Tibial artery (tissue), 4 donors: Measurements from ENCODE around the gene ZSCAN10.

Source experiments
- DNase-seq, 2 donors: peaks; one replicate each; pipeline ENCODE4 v3.0.0-alpha.2; 2019
- H3K27ac ChIP-seq, 2 donors: fragments of 200-600 bp; sonication (generic) in 1 of 2; 1 replicate in 1 of 2; 2 replicates in 1 of 2; pipeline ENCODE4 v1.5.1; 2018 to 2019; ENCODE audit warnings: mild to moderate bottlenecking in 1 of 2
- H3K27me3 ChIP-seq, 2 donors: fragments of 200-600 bp; sonication (generic) in 1 of 2; one replicate each; pipeline versions ENCODE4 v1.5.1 to v1.6.0; 2016 to 2019
- H3K36me3 ChIP-seq, 3 donors: fragments of 200-600 bp; sonication (generic) in 2 of 3; one replicate each; pipeline ENCODE4 v1.5.1; 2016 to 2019; ENCODE audit warnings: mild to moderate bottlenecking in 2 of 3
- H3K4me1 ChIP-seq, 4 donors: fragments of 200-600 bp; sonication (generic) in 2 of 4; 1 replicate in 3 of 4; 2 replicates in 1 of 4; pipeline ENCODE4 v1.5.1; 2016 to 2019
- H3K4me3 ChIP-seq, 2 donors: fragments of 200-600 bp; sonication (generic) in 1 of 2; 1 replicate in 1 of 2; 2 replicates in 1 of 2; pipeline ENCODE4 v1.5.1; 2018 to 2019; ENCODE audit warnings: mild to moderate bottlenecking in 2 of 2
- H3K9me3 ChIP-seq, 3 donors: fragments of 200-600 bp; sonication (generic) in 1 of 3; one replicate each; pipeline ENCODE4 v1.5.1; 2016 to 2019
- CTCF ChIP-seq, 2 experiments: fragments of 200-600 bp in 1 of 2; fragments of 450-650 bp in 1 of 2; IDR thresholded peaks; one replicate each; pipeline ENCODE4 v1.5.1; 2017 to 2019; ENCODE audit warnings: antibody characterized with exemption in 2 of 2, mild to moderate bottlenecking in 1 of 2, moderate library complexity in 1 of 2
- intact Hi-C: fragments of 100-400 bp; cut with DNase I; formaldehyde crosslinking; loops from one replicate; pipeline ENCODE4 v1.15.0; 2023; ENCODE audit warnings: low total_unique reads

Gene ZSCAN10

DNA sequence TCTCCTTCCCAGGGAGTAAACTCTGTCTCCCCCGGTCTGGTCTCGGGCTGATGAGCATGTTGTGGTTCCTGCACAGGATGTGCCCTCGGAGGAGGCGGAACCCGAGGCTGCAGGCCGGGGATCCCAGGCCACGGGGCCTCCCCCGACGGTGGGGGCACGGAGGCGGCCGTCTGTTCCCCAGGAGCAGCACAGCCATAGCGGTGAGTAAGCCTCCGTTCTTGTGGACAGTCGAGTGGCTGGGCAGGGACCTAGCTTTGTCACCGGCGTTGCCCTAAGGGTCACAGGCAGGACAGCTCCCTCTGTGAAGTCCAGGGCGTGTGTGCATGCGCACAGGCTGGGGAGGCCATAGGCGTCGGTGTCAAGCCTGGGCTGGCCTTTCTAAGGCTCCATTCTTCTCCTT lies 39.2 kb upstream of the ZSCAN10 start:
- H3K27me3 ChIP-seq, result no peaks in the 10 kb centered on the region
- peaks cover 24 to 61% (median 44%) of the 10 kb centered on the region in 3 donors for H3K36me3 ChIP-seq

DNA sequence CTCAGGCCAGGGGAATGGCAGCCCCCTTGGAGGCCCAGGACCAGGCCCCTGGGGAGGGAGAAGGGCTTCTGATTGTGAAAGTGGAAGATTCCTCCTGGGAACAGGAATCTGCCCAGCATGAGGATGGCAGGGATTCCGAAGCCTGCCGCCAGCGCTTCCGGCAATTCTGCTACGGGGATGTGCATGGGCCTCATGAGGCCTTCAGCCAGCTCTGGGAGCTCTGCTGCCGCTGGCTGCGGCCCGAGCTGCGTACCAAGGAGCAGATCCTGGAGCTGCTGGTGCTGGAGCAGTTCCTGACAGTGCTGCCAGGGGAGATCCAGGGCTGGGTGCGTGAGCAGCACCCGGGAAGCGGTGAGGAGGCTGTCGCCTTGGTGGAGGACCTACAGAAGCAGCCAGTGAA lies 38.2 kb upstream of the ZSCAN10 start:
- intact Hi-C loops, result no loop called here
- no peak overlapping the region for H3K27ac ChIP-seq
- H3K36me3 ChIP-seq, result peaks cover 17 to 52% (median 37%) of the 10 kb centered on the region in 3 donors
- no peak overlapping the region for H3K4me3 ChIP-seq
- no peak for DNase-seq
- no peak for TF ChIP-seq CTCF (IDR thresholded peaks at IDR 0.05)
- H3K27me3 ChIP-seq, result no peaks in the 10 kb centered on the region
- no peaks in the 10 kb centered on the region for H3K9me3 ChIP-seq
- H3K4me1 ChIP-seq, result peaks cover 0 to 28% (median 17%) of the 10 kb centered on the region in 4 donors

More for the DNA sequence above, 39.2 kb upstream of the ZSCAN10 start:
- intact Hi-C loops, result no loop called here
- no peak for TF ChIP-seq CTCF (IDR thresholded peaks at IDR 0.05)
- Histone ChIP-seq H3K27ac (no peak overlapping the region), H3K9me3 (no peaks in the 10 kb centered on the region), H3K4me3 (no peak overlapping the region), H3K4me1 (peaks cover 0 to 23% (median 13%) of the 10 kb centered on the region in 4 donors)
- no peak for DNase-seq

DNA sequence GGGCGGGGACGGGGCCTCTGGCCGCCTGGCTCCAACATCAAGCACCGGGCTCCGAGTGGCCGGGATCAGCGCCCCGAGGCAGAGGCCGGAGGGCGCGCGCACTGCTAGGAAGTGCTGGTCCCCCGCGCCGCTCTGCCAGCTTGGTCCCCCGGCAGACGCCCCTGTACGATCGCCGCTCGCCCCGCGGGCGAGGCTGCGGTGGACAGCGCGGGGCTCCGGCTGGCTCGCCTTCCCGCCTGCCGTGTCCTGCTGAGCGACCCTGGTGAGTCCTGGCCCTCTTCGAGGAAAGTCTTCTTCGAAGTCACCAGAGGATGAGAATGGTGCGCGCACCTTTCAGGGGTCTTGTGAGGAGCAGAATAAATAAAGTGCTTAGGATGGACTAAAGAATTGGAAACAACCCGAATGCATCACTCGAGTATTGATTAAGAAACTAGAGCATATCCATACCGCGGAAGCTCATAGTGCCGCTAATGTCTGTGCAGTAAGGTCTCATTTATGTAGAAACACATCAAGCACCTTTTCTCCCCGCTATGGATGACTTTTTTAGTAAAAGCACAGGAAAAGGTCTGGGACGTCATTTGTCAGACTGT lies 36.1 kb upstream of the ZSCAN10 start:
- DNase-seq, result no peak
- no peaks in the 10 kb centered on the region for H3K9me3 ChIP-seq
- peaks cover 0 to 29% (median 17%) of the 10 kb centered on the region in 4 donors for H3K4me1 ChIP-seq
- H3K27me3 ChIP-seq, result no peaks in the 10 kb centered on the region
- peak overlapping the region; percentile 74 to 86 for H3K4me3 ChIP-seq
- H3K27ac ChIP-seq, result peak overlapping the region; percentile 89 to 94
- intact Hi-C loops, result no loop called here
- no peak for TF ChIP-seq CTCF (IDR thresholded peaks at IDR 0.05)
- peaks cover 0 to 43% (median 16%) of the 10 kb centered on the region in 3 donors for H3K36me3 ChIP-seq

DNA sequence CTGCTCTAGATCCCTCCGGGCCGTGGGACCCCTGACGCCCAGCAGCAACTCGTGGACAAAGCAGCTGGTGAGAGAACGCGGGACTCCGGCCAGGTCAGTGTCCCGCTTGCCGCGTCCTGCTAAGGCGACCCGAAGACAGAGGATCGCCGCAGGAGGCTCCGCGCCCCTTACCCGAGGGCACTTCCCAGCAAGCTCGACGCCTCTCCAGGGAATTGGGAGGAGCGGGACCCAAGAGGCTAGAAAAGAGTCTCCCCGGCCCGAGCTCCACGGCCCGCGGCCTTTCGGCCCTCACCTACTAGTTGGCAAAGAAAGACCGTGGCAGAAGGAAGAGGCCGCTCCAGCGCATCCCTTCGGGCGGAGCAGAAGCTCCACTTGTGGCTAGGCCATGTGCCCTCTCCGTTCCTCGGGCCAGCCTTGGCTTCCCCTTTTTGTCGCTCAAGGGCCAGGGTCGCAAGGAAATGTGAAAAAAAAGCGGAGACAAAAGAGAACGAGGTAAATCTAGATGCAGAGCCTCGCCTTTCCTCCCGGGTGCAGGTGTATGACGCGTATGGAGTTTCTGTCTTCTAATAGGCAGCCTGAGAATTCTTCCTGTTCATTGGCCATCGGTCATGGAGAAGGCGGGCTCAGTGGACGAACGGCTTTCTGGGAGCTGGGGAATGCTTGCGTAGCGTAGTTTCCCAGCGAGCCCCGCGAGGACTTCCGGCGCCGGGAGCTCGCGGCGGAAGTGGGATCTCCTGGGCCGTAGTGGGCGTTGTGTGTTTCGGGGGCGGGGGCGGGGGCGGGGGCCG lies 35.4 kb upstream of the ZSCAN10 start, which contains the start of gene ZNF213:
ZNF213 (plus strand) TSS at position 692 of the 788 bp plus-strand sequence. CDS start 2,252 bp downstream, outside the sequence.
- peaks cover 0 to 37% (median 16%) of the 10 kb centered on the region in 3 donors for H3K36me3 ChIP-seq
- TF ChIP-seq CTCF (IDR thresholded peaks at IDR 0.05), result peak in 1 of 2 experiments; percentile 5
- no peaks in the 10 kb centered on the region for H3K9me3 ChIP-seq
- peak within 1 kb of the TSS; percentile 89 to 94 for H3K27ac ChIP-seq
- H3K27me3 ChIP-seq, result no peaks in the 10 kb centered on the region
- intact Hi-C loops, result no loop called here
- peak within 1 kb of the TSS; percentile 74 to 86 for H3K4me3 ChIP-seq
- DNase-seq, result peak; percentile 97 to 98
- peaks cover 0 to 35% (median 21%) of the 10 kb centered on the region in 4 donors for H3K4me1 ChIP-seq

DNA sequence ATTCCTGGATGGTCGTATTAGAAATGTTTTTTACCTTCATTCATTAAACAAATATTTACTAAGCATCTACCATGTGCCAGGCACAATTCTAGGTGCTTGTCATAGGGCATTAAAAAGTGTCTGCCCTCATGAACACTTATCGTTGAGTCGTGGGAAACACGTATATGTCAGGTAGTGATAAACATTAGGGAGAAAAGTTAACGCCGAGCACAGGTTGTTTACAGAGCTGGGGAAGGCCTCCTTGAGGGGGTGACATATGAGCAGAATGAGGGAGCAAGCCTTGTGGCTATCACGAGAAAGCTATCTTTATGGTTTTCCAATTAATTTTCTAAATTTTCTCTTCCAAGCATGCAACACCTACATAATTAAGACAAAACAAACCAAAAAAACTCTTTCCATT lies 34.8 kb upstream of the ZSCAN10 start:
- intact Hi-C loops, result no loop called here
- TF ChIP-seq CTCF (IDR thresholded peaks at IDR 0.05), result no peak
- no peaks in the 10 kb centered on the region for H3K9me3 ChIP-seq
- no peaks in the 10 kb centered on the region for H3K27me3 ChIP-seq
- peak overlapping the region; percentile 89 to 94 for H3K27ac ChIP-seq
- DNase-seq, result no peak
- H3K4me3 ChIP-seq, result peak overlapping the region; percentile 74 to 86
- peaks cover 0 to 30% (median 12%) of the 10 kb centered on the region in 3 donors for H3K36me3 ChIP-seq
- H3K4me1 ChIP-seq, result peaks cover 0 to 40% (median 27%) of the 10 kb centered on the region in 4 donors
